ENCODE measurements around the gene DNAL1.

DNAL1 gene

GRCh38 chr14:73752297-73752992, 107.7 kb downstream of the DNAL1 start:
- TF ChIP-seq, protein P1, sequence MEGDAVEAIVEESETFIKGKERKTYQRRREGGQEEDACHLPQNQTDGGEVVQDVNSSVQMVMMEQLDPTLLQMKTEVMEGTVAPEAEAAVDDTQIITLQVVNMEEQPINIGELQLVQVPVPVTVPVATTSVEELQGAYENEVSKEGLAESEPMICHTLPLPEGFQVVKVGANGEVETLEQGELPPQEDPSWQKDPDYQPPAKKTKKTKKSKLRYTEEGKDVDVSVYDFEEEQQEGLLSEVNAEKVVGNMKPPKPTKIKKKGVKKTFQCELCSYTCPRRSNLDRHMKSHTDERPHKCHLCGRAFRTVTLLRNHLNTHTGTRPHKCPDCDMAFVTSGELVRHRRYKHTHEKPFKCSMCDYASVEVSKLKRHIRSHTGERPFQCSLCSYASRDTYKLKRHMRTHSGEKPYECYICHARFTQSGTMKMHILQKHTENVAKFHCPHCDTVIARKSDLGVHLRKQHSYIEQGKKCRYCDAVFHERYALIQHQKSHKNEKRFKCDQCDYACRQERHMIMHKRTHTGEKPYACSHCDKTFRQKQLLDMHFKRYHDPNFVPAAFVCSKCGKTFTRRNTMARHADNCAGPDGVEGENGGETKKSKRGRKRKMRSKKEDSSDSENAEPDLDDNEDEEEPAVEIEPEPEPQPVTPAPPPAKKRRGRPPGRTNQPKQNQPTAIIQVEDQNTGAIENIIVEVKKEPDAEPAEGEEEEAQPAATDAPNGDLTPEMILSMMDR (IDR thresholded peaks at IDR 0.05; ENCODE audit: insufficient read depth, low read depth, low read length, missing control alignments) = peak; percentile 25
- peak; percentile 54 for DNase-seq (ENCODE audit: low read depth)
- peak overlapping the region; percentile 73; the same call in 1 of the 2 replicates for H3K4me3 ChIP-seq (ENCODE audit: low read depth, low read length)
